Muscle layer of duodenum (tissue), 2 donors: ENCODE results near the gene RNF13.

ENCODE experiments used
- H3K27ac ChIP-seq: one replicate; pipeline ENCODE4 v1.7.0; 2013; ENCODE audit warnings: mild to moderate bottlenecking, low read length
- H3K27me3 ChIP-seq: one replicate; pipeline ENCODE4 v1.7.0; 2013; ENCODE audit warnings: low read depth, mild to moderate bottlenecking, control low read depth, low read length
- H3K36me3 ChIP-seq, 2 donors: one replicate each; pipeline ENCODE4 v1.7.0; 2013; ENCODE audit warnings: low read length in 2 of 2, control low read depth in 1 of 2, mild to moderate bottlenecking in 1 of 2; ENCODE audit not compliant: insufficient read depth in 2 of 2, control insufficient read depth in 1 of 2
- H3K4me1 ChIP-seq, 2 donors: one replicate each; pipeline ENCODE4 v1.7.0; 2013; ENCODE audit warnings: low read length in 2 of 2, mild to moderate bottlenecking in 2 of 2, control low read depth in 1 of 2, moderate library complexity in 1 of 2; ENCODE audit not compliant: insufficient read depth in 2 of 2, control insufficient read depth in 1 of 2
- H3K4me3 ChIP-seq, 2 donors: one replicate each; pipeline ENCODE4 v1.7.0; 2013; ENCODE audit warnings: low read length in 2 of 2, low read depth in 1 of 2, mild to moderate bottlenecking in 1 of 2
- H3K9me3 ChIP-seq, 2 donors: one replicate each; pipeline ENCODE4 v1.7.0; 2013; ENCODE audit warnings: low read length in 2 of 2, control low read depth in 1 of 2, mild to moderate bottlenecking in 1 of 2; ENCODE audit not compliant: control insufficient read depth in 1 of 2
- donor health status: healthy.

RNF13 gene

DNA sequence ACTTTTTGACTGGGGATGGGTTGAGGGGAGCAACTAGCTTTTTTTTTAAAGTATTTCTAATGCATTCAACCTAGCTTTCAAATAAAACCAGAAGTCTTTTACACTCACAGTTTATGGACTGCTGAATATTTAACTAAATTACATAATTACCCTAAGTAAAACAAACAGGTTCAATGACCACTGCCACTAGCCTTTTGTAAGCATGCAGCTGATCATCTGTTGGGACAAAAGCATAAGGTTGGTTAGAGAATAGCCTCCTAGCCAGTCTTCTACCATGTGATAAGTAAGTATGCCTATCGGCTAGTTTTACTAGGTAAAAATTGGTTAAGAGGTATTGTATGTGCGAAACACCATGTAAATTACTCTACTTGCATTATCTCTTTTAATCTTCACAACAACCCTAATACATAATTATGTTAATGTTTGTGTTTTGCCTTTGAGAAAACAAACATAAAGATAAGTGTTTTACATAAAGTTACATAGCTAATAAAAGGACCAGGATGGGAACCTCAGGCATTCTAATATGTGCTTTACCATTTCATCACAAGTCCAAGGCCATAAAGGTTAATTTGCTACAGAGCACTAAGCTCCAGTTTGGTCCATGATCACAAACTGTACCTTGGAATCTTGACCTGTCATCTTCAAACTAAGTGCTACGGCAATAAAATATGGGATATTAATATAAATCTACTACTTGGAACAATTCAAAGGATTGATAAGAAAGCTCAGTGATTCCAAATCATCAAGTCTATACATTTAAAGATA is 144.5 kb downstream of the RNF13 start:
- no peak overlapping the region for H3K4me3 ChIP-seq
- no peaks in the 10 kb centered on the region for H3K36me3 ChIP-seq
- peaks cover 0 to 3% of the 10 kb centered on the region in 2 donors for H3K4me1 ChIP-seq
- no peak overlapping the region for H3K27ac ChIP-seq
- H3K27me3 ChIP-seq: no peaks in the 10 kb centered on the region
- no peaks in the 10 kb centered on the region for H3K9me3 ChIP-seq

DNA sequence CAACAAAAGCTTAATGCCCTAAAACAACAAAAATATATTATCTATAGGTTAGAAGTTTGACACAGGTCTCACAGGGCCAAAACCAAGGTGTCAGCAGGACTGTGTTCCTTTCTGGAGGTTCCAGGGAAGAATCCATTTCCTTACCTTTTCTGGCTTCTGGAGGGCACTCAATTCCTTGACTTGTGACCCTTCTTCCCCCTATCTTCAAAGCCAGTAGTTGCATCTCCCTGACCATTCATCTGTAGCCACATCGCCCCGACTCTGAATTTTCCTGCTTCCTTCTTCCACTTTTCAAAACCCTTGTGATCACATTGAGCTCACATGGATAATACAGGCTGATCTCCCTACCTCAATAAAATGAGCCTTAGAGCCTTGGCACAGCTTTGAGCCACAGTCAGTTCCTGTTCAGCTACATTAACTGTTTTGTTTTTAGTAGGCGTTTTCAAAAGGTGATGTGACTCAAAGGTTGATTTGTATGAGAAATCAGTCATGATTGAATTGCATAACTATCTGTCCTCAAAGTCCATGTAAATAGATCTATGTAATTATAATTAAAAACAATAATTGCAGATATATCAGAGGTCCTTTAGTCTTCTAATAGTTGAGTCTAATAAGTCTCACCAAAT is 145.3 kb downstream of the RNF13 start:
- Histone ChIP-seq H3K4me3 (no peak overlapping the region), H3K4me1 (peaks cover 0 to 3% of the 10 kb centered on the region in 2 donors), H3K9me3 (no peaks in the 10 kb centered on the region), H3K27me3 (no peaks in the 10 kb centered on the region), H3K27ac (no peak overlapping the region), H3K36me3 (no peaks in the 10 kb centered on the region)

DNA sequence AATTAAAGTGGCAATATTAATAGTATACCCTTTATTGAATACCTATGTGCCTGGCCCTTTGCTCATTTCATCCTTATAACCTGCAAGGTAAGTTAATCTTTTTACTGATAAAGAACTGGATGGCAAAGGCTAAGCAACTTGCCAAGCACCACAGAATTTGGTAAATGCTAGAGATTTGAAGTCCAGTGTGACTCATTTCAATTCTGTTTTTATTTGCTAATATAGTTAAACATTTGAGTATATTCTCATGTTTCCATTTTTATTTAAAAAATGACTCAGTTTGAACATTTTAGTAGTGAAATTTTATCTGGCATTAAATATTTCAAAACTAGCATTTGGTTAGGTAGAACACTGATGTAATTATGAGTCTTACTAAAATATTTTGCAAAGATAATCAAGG is 146.4 kb downstream of the RNF13 start:
- no peaks in the 10 kb centered on the region for H3K9me3 ChIP-seq
- no peaks in the 10 kb centered on the region for H3K36me3 ChIP-seq
- no peaks in the 10 kb centered on the region for H3K27me3 ChIP-seq
- H3K4me1 ChIP-seq: peaks cover 0 to 9% of the 10 kb centered on the region in 2 donors
- H3K27ac ChIP-seq: no peak overlapping the region
- H3K4me3 ChIP-seq: no peak overlapping the region

DNA sequence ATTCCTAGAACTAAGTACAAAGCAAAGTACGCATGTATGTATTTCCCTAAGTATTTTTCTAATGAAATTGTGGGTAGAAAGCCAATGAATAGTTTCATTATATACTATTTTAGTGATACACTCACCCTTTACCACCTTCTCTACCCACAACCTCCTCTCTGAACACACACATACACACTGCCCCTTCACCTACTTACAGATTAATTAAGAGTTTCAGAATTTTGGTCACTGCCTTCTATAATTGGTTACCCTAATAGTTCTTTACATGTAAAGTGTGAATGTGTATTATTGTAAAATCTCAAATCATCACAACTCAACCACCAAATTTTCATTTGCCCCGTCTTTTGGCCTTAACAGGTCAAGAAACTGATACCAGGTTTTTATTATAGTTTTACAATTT is 150.5 kb downstream of the RNF13 start:
- Histone ChIP-seq H3K36me3 (peaks cover 3 to 6% of the 10 kb centered on the region in 2 donors), H3K27ac (no peak overlapping the region), H3K27me3 (no peaks in the 10 kb centered on the region), H3K4me3 (no peak overlapping the region), H3K9me3 (no peaks in the 10 kb centered on the region), H3K4me1 (peaks cover 0 to 33% of the 10 kb centered on the region in 2 donors)

DNA sequence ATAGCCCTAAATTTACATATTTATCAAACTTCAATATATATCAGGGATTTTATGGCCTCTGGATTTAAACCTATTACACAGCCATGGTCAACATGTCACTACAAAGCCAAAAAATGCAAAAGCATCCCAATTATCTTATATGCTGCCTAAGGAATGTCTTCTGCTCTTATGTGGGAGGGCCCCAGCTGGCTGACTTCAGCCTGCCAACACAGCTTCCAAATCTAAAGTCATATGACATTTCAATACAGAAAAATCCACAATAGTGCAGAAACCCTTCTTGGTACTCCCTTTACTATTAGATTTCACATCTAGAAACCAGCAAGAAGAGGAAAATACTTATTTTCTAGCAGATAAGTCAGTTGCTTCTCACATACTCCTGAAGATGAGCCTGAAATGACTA is 151.3 kb downstream of the RNF13 start:
- no peak overlapping the region for H3K27ac ChIP-seq
- no peaks in the 10 kb centered on the region for H3K27me3 ChIP-seq
- no peak overlapping the region for H3K4me3 ChIP-seq
- no peaks in the 10 kb centered on the region for H3K9me3 ChIP-seq
- peaks cover 6 to 8% of the 10 kb centered on the region in 2 donors for H3K36me3 ChIP-seq
- H3K4me1 ChIP-seq: peaks cover 0 to 41% of the 10 kb centered on the region in 2 donors

DNA sequence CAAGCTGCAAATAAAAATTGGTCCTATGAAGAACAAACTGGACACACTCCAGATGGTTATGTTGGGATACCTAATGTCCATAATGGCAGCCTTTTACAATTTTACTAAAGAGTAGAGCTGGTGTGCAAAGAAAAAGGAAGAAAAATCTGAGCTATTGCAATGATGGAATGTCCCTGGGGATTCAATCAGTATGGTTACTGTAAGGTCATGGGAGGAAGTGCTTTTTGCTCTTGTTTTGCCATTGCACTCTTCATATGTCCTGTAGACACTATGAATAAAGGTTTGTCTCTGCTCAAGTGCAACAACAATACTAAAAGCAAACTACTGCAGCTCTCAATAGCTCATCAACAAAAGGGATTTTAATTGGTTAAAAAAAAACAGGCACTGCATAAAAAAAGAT is 152.3 kb downstream of the RNF13 start:
- no peak overlapping the region for H3K4me3 ChIP-seq
- H3K36me3 ChIP-seq: peaks cover 6 to 14% of the 10 kb centered on the region in 2 donors
- H3K27me3 ChIP-seq: no peaks in the 10 kb centered on the region
- peaks cover 0 to 48% of the 10 kb centered on the region in 2 donors for H3K4me1 ChIP-seq
- no peaks in the 10 kb centered on the region for H3K9me3 ChIP-seq
- no peak overlapping the region for H3K27ac ChIP-seq

DNA sequence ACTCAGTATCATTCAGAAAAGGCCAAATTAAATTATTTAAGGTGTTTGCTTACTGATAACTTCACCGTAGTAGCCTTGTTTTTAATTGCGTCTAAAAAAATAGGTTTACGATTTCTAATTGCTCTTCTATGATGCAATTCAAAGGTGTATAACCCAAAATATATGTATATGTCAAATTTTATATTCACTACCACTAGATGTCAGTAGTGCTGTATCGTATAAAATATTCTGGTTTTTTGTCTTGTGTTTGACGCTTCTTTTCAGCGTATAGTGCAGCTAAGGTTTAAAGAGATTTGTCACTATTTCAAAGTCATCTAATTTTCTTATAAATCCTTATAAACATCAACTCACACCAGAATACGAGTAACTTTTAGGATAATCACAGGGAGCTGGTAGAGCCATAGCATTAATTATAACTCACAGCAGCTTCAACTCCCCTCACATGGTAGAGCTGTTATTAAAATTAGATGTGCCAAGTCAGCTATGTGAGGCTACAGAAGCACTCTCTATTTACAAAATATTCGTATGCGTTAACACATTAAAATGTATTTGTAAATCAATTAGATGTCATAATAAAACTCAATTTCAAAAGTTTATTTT is 154.2 kb downstream of the RNF13 start:
- H3K4me3 ChIP-seq: no peak overlapping the region
- no peaks in the 10 kb centered on the region for H3K9me3 ChIP-seq
- peaks cover 6 to 14% of the 10 kb centered on the region in 2 donors for H3K36me3 ChIP-seq
- H3K27me3 ChIP-seq: no peaks in the 10 kb centered on the region
- H3K4me1 ChIP-seq: peaks cover 0 to 48% of the 10 kb centered on the region in 2 donors
- H3K27ac ChIP-seq: no peak overlapping the region

DNA sequence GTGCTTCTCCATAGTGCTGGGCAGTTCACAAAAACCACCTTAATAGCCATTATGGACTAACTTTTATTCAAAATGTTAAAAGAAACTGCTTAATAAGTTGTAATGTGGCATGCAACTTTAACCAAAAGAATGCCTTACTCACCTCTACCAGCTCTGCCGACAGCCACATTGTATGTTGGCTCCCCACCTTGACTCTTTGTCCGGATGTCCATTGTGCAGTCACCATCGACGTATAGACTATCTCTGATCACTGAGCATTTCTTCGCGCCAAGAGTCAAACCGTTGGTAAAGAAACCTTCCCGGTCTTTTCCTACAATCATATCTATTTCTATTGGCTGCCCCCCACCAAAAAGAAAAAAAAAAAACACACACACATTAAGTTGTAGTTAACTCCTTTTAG is 155.2 kb downstream of the RNF13 start:
- H3K4me1 ChIP-seq: peaks cover 0 to 48% of the 10 kb centered on the region in 2 donors
- peaks cover 6 to 14% of the 10 kb centered on the region in 2 donors for H3K36me3 ChIP-seq

DNA sequence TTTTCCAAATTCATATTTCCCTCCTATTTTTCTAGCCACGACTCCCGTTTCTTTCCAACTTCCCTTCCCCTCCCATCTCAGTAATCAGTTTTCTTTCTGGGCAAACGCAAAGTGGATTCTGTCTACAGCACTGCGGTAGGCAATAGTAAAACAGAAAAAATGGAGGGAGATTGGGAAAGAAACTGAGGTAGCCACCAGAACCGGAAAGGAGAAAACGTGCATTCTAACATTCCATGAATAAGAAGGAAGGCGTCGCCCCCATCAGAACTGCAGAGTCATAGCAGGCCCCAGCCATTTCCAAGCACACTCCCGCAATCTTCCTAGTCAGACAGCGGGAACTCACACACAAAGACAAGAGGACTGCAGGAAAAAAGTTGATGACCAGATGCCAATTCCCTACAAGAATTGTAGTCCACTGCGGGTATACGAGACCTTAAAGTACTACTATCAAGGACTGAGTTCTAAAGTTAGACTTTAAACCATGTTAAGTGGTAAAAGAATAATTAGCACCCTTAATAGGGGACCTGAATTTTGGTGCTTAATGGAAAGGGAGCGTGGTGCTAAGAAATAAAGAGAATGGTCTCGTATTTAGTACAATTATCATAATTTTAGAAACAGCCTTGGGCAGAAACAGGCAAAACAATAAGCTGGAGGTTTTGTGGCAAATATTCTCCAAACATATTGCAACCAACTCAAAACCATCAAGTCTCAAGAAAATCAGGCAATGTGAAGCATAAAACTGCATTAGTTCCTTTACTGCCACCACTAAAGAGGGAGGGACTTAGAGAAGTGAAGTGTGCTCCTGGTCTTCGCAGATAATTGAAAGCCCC is 156.3 kb downstream of the RNF13 start:
- H3K36me3 ChIP-seq: peaks cover 6 to 14% of the 10 kb centered on the region in 2 donors
- peaks cover 0 to 43% of the 10 kb centered on the region in 2 donors for H3K4me1 ChIP-seq
- H3K27ac ChIP-seq: peak overlapping the region; percentile 88
- H3K9me3 ChIP-seq: no peaks in the 10 kb centered on the region
- peak overlapping the region; percentile 74 to 84 for H3K4me3 ChIP-seq
- H3K27me3 ChIP-seq: no peaks in the 10 kb centered on the region

More for the DNA sequence above, 155.2 kb downstream of the RNF13 start:
- Histone ChIP-seq H3K9me3 (no peaks in the 10 kb centered on the region), H3K27ac (no peak overlapping the region), H3K4me3 (no peak overlapping the region), H3K27me3 (no peaks in the 10 kb centered on the region)

DNA sequence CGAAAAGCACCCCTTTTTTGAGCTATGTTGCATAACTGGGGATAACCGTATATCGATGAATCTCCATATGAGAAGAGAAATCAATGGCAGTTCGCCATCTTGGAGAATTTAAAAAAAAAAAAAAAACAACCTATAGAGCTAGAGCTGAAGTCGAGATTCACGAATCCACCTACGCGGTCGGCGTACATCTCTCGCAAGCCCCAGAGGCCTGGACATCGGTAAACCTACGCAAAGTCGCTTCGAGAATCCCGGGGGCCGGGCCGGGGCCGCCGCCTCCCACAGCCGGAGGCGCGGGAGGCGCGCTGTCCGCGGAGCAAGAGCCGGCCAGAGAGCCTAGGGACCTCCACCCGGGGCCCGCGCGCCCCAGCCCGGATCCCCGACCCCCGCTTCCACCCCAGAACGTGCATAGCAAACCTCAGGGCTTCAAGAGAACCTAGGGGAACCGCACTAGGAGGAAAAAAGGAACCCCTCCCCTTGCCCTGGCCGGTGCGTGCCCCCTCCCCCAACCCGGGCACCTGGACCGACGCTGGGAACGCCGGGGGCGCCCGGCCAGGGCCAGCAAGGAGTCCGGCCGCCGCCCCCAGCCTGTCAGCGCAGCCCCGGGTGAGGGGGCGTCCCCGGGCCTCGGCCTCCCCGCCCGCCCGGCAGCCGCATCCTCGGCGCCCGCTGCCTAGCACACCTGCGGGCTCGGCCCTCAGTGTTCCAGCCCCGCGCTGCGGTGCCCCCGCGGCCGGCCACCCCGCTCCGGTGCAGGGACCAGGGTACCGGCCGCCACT is 157.1 kb downstream of the RNF13 start:
- H3K27ac ChIP-seq: peak overlapping the region; percentile 88
- peaks cover 6 to 14% of the 10 kb centered on the region in 2 donors for H3K36me3 ChIP-seq
- no peaks in the 10 kb centered on the region for H3K27me3 ChIP-seq
- no peaks in the 10 kb centered on the region for H3K9me3 ChIP-seq
- H3K4me3 ChIP-seq: peak overlapping the region; percentile 74 to 84
- H3K4me1 ChIP-seq: peaks cover 0 to 37% of the 10 kb centered on the region in 2 donors
